GM21381 (cell line): ENCODE results near the gene PIP5K1B.

Experiments used
- ATAC-seq: cut with Tn5 transposase; IDR thresholded peaks from one replicate; pipeline ENCODE4 v1.9.1; 2021; ENCODE audit warnings: mild to moderate bottlenecking, moderate library complexity; ENCODE audit not compliant: unreplicated experiment

The PIP5K1B gene

GRCh38 chr9:68706363-68707201, 1.5 kb downstream of the PIP5K1B start:
- ATAC-seq: peak; percentile 30

- no peak for ATAC-seq
Measured at GRCh38 chr9:68707801-68708488, 2.9 kb downstream of the PIP5K1B start.

DNA sequence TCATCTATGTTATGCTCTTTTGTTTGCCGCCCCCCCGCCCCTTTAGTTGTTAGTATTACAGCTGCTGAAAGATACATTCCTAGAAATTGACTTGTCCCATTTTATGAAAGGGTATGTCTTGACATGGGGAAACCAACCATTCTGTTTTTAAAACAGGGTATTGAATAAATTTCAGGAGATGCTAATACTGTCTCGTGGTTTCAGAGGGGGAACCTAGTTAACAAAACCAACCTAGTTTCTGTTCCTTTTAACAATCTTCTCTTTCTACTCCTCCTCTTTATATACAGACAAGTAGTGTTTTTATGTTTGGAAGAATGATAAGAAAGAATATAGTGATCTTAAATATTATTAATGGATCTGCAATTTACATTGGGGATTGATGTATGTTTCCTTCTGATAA, 3.5 kb downstream of the PIP5K1B start:
- ATAC-seq: no peak

DNA sequence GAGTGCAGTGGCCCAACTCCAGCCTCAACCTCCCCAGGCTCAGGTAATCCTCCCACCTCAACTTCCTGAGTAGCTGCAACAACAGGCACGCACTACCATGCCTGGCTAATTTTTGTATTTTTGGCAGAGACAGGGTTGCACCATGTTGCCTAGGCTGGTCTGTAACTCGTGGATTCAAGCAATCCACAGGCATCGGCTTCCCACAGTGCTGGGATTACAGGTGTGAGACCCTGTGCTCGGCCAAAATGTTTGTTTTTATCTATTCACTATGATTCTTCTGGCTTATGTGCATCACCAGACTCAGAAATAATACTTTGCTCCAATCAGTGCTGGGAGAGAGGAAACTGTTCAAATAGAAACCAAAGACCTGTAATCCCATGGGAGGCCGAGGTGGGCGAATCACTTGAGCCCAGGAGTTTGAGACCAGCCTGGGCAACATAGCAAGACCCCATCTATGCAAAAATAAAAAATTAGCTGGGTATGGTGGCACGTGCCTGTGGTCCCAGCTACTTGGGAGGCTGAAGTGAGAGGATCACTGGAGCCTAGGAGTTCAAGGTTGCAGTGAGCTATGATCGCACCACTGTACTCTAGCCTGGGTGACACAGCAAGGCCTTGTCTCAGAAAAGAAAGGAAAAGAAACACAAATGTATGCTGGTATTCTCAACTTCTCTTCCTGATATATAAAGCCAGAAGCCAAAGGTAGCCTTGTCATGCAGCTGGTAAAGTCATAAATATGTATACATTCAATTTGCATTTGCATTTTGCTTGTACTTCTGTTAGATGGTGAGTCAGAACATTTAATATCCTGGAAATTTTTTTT, 4.5 kb downstream of the PIP5K1B start:
- ATAC-seq: no peak

- no peak for ATAC-seq
Measured at GRCh38 chr9:68710111-68710471, 5.1 kb downstream of the PIP5K1B start.

GRCh38 chr9:68711281-68711680, 6.2 kb downstream of the PIP5K1B start:
- no peak for ATAC-seq

GRCh38 chr9:68711932-68712331, 6.9 kb downstream of the PIP5K1B start:
- ATAC-seq: no peak

DNA sequence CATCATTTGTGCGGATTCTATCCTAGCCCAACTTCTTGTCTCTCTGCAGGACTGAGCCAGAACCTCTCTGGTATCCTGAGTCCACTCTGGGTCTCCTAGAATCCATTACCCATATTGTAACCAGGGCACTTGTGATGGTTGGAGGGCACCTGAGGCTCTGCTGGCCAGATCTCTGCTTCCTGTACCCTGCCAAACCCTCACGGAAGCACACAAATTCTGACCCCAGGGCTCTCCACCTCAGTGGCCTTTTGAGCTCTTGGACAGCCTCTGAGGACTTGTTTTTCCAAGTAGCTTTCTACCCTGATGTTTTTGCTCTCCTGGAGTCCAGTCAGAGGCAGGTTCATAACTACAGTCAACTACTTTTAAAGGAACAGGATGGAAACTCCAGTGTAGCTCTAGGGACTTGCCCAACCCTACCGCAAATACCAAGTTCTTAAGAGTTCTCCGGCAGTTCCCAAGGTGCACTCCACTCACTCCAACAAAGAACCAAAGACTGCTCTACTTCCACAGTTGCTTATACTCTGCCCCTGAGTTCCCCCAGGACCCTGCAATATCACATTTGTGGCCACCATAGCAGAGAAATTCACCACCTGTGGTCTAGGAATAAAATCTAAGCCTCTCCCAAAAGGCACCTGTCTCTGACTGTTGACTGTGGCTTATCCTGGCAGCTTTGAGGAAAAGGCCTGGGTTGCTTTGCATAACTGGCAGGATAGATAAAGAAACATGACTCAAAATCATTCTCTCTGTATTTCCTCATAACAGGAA, 9.6 kb downstream of the PIP5K1B start:
- ATAC-seq: no peak

GRCh38 chr9:68715181-68715456, 10.1 kb downstream of the PIP5K1B start:
- ATAC-seq: no peak

DNA sequence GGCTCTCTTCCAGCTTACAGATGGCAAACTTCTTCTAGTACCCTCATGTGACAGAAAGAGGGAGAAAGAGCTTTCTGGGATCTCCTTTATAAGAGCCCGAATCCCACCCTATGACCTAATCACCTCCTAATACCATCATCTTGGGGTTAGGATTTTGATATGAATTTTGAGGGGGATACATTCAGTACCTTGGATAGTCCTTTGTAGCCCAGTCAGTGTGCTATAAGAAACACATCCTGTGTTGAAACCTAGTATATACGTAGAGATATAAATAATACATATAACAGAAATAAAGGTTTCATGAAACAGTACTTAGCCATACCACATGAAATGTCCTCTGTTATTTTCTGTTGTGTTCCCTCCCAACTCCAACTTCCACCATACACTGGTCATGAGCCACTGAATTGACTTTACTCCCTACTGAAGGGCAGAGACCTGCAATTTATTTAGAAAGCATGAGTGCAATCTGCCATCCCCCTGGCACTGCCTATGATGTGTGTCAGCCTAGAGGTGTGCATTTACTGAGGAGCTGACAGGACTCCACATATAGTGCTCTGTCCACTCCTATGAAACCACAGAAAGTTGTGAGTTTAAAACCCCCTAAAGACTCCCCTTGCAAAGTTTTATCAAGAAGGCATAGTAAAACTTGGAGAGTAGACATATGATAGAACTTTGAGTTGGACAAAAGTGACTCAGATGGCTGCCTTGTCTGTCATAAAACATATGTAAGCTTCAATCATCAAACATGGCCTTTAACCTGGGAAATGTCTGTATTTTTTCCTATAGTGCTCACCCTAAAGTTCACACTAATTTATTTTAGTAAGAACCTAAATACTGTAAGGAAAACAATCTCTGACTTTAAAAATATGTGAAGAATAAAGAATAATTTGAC, 12.8 kb downstream of the PIP5K1B start:
- ATAC-seq: no peak

DNA sequence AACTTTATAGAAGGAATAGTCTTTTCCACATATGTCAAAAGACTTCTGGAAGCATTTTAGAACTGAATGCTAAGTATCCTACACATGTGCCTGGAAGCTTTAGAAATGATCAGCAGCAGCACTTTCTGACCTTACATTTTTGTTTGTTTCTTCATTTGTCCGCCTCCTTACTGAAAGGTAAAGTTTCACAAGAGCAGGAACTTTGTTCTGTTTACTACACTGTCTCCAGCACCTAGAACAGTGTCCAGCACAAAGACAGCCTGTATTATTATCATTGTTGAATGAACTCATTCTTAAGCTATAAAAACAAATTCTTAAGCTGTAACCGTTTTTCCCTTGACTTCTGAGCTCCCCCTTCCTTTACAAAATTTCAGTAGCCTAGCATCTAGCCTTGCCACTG, 14.8 kb downstream of the PIP5K1B start:
- ATAC-seq: no peak

- ATAC-seq: no peak
Measured at GRCh38 chr9:68720656-68721313, 15.7 kb downstream of the PIP5K1B start.

DNA sequence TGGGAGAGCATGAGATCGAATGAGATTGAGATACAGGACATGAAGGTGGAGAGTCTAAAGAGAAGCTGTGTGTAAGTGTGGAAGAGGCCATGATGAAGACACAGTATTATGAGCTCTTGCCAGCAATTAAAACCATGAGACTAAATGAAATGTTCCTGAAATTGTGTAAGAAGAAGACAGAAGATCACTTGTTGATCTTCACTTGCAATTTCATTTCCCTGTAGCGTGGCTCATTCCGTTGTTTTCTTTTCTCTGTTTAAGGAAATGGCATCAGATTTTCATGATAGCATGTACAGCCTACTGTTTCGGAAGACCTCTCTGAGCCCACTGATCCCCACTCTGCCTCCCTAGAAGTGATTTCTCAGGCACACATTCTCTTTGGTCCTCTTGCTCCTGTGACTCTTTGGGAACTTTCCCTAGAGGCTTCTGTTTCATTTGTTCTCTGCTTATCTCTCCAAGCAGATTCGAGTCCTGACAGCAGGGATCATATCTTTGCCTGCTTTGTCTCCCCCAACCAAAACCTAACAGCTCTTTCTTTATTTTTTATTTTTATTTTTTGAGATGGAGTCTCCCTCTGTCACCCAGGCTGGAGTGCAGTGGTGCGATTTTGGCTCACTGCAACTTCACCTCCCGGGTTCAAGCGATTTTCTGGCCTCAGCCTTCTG, 16.8 kb downstream of the PIP5K1B start:
- no peak for ATAC-seq

GRCh38 chr9:68725070-68725469, 20.0 kb downstream of the PIP5K1B start:
- ATAC-seq: no peak

DNA sequence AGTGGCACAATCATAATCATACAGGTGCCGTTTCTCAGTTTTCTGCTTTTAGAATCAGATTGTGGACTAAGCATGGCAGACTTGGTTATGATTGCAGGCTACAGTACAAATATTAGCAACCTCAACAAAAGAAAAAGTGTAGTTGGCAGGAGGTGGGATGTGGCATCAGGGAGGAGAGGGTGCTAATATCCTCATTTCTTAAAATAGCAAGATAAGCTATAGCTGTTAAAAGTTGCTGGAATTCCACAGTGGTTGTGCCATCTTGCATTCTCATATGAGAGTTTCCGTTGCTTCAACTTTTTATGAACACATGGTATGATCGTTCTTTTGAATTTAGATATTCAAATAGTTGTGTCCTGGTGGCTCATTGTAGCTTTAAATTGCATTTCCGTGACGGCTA, 21.4 kb downstream of the PIP5K1B start:
- ATAC-seq: no peak

- ATAC-seq: no peak
Measured at GRCh38 chr9:68727636-68728035, 22.6 kb downstream of the PIP5K1B start.

GRCh38 chr9:68728731-68729130, 23.7 kb downstream of the PIP5K1B start:
- peak; percentile 61 for ATAC-seq

GRCh38 chr9:68730570-68731235, 25.7 kb downstream of the PIP5K1B start:
- ATAC-seq: no peak

DNA sequence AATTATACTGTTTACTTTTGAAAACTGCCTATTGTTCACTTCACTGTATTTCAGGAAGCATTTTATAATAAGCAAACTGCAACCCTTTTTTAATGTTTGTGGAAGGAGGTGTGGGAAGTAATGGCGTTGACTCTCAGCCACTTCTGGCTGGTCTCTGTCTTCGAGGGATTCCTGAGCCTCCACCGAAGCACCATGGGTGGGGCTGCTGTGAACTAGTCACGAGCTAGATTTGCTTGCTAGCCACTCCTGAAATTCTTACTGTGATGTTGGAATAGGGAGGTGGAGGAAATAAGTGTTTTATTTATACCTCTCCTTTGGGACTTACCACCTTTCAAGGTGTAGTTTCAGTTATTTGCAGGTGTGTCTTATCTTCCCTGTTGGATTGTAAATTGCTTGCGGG, 26.8 kb downstream of the PIP5K1B start:
- no peak for ATAC-seq
